OCI-LY7 (cell line): ENCODE results near the gene CDC42. TPM values are rescaled to one million over a fixed set of nuclear protein-coding genes. Genes with fewer than 3 reads are reported as not detected.
"Not testable (repeated sequence)": the region's sequence is repeated elsewhere in the genome, so short reads cannot be mapped to it uniquely, and the experiment has no call there.

Experiments used
- BruUV-seq: library from RNA; stranded (reverse); fragments of 400-500 nt; replicated peaks from 2 replicates; lab custom pipeline; 2021; lab: Mats Ljungman, UMichigan
- CTCF ChIA-PET: fragments of 300-600 bp; sonication (Branson Sonifier 250); formaldehyde crosslinking; loops from one replicate; lab custom pipeline; 2022; ENCODE audit warnings: antibody characterized with exemption; ENCODE audit not compliant: unreplicated experiment; lab: Charles Lee
- POLR2A ChIA-PET: fragments of 300-600 bp; sonication (Branson Sonifier 250); formaldehyde crosslinking; loops from one replicate; lab custom pipeline; 2022; ENCODE audit warnings: antibody characterized with exemption; lab: Charles Lee
- DNase-seq: peaks from one replicate; pipeline ENCODE4 v3.0.0-alpha.2; 2015; ENCODE audit warnings: low spot score
- H2AFZ ChIP-seq: fragments of 200-600 bp; sonication (generic), shearing (Covaris generic); 2 replicates; pipeline ENCODE4 v1.6.1; 2014; ENCODE audit warnings: mild to moderate bottlenecking, antibody characterized with exemption, low read length, moderate library complexity
- H3K27ac ChIP-seq: fragments of 200-600 bp; sonication (generic); 2 replicates; pipeline ENCODE4 v1.5.1; 2014; ENCODE audit warnings: mixed run types, low read depth, mild to moderate bottlenecking, moderate library complexity, low read length, inconsistent platforms; ENCODE audit not compliant: poor library complexity, severe bottlenecking
- H3K36me3 ChIP-seq: fragments of 200-600 bp; sonication (generic); 2 replicates; pipeline ENCODE4 v1.6.1; 2014; ENCODE audit warnings: mild to moderate bottlenecking, antibody characterized with exemption, low read length, moderate library complexity, mixed read lengths; ENCODE audit not compliant: insufficient read depth
- H3K4me1 ChIP-seq: fragments of 200-600 bp; sonication (generic); 2 replicates; pipeline ENCODE4 v1.5.1; 2014; ENCODE audit warnings: mild to moderate bottlenecking, low read length; ENCODE audit not compliant: insufficient read depth, poor library complexity, severe bottlenecking
- H3K4me2 ChIP-seq: fragments of 200-600 bp; sonication (generic); 2 replicates; pipeline ENCODE4 v1.6.1; 2014; ENCODE audit warnings: mild to moderate bottlenecking, low read length
- H3K4me3 ChIP-seq: fragments of 200-600 bp; sonication (generic); 2 replicates; pipeline ENCODE4 v1.5.1; 2014; ENCODE audit warnings: mild to moderate bottlenecking, low read depth, low read length; ENCODE audit not compliant: poor library complexity, severe bottlenecking
- H3K79me2 ChIP-seq: fragments of 200-600 bp; sonication (generic); 2 replicates; pipeline ENCODE4 v1.6.1; 2016; ENCODE audit warnings: low read depth, mild to moderate bottlenecking, low read length, moderate library complexity, mixed read lengths; ENCODE audit not compliant: insufficient read depth
- H3K9me2 ChIP-seq: fragments of 200-600 bp; sonication (generic); 2 replicates; pipeline ENCODE4 v1.6.1; 2016; ENCODE audit warnings: mild to moderate bottlenecking, low read length, mixed read lengths; ENCODE audit not compliant: insufficient read depth
- H3K9me3 ChIP-seq: fragments of 200-600 bp; sonication (generic); 2 replicates; pipeline ENCODE4 v1.6.1; 2014; ENCODE audit warnings: mild to moderate bottlenecking, mixed run types, low read length, mixed read lengths
- H4K20me1 ChIP-seq: fragments of 200-600 bp; sonication (generic); 2 replicates; pipeline ENCODE4 v1.6.1; 2014; ENCODE audit warnings: mild to moderate bottlenecking, antibody characterized with exemption, low read length, moderate library complexity, mixed read lengths; ENCODE audit not compliant: insufficient read depth
- EZH2phosphoT487 ChIP-seq: fragments of 200-600 bp; sonication (generic); IDR thresholded peaks from 2 replicates; pipeline ENCODE4 v1.6.1; 2018; ENCODE audit warnings: low read depth, borderline replicate concordance, mild to moderate bottlenecking, mixed run types, antibody characterized with exemption, low read length, moderate library complexity, mixed read lengths
- intact Hi-C: fragments of 100-400 bp; cut with micrococcal nuclease; formaldehyde crosslinking; loops from one replicate; pipeline ENCODE4 v1.10.0; 2022; ENCODE audit not compliant: unreplicated experiment
- total RNA-seq, 2 experiments: library from RNA; depleted of rRNA in 1 of 2; stranded (reverse); fragments of >200 nt in 1 of 2; shearing (Covaris generic) in 1 of 2; gene quantifications; 2 replicates each; pipeline ENCODE4 v1.2.3, GENCODE V29; 2014 to 2022
- TF ChIP-seq, protein P1 (sequence below): fragments of 200-600 bp; sonication (generic); conservative IDR thresholded peaks from 2 replicates; pipeline ENCODE4 v1.5.1; 2014; ENCODE audit warnings: mild to moderate bottlenecking, antibody characterized with exemption, low read length, moderate library complexity, mixed read lengths

The CDC42 gene
- total RNA-seq, 2 experiments from 2014 or later, result 109 to 157 TPM

DNA sequence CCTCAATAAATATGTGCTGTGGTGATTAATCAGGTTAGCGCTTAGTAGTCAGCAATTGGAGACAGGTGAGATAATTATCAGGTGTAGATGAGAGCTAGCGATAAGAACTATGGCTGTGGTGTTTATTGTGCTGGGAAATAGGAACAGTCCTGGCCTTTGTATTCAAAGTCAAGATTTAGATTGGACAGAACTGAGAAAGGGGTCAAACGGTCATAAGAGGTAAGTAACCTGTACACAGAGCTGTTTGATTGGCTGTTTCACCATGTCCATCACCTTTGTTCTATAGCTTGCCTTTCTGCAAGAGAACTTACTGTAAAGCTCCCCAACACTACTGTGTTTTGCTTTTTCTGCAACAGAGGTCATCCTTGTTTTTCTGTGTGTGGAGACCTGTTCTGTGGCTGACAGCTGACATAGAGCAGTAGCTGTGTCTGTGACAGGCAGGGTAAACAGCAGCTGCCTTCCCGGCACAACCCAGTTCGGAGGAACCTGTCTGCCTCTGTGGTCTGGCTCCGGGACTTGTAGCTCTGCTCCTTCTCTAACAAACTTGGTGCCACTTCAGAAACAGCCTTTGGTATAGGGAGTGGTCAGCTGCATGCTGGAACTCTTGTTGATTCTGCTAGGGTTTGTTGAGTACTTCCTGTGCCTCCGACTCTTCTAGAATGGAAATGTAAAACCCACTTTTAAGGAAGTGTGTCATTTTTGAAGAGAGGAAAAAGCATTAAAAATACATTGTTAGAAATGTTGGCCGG is 21.1 kb upstream of the CDC42 start:
- no peak overlapping the region for H3K4me3 ChIP-seq
- H3K9me3 ChIP-seq, result no peaks in the 10 kb centered on the region
- POLR2A ChIA-PET, result interaction anchor here (0.7 kb wide), 1 partner anchor 19 kb away, joined by 5 read pairs; no protein-coding TSS in a partner anchor
- H3K4me2 ChIP-seq, result no peak overlapping the region
- no peaks in the 10 kb centered on the region for H4K20me1 ChIP-seq
- peaks cover 5% of the 10 kb centered on the region; the same call in 1 of the 2 replicates for H3K36me3 ChIP-seq
- H3K27ac ChIP-seq, result no peak overlapping the region
- intact Hi-C loops, result no loop called here
- no peak for DNase-seq
- H3K9me2 ChIP-seq, result no peaks in the 10 kb centered on the region
- no peak for TF ChIP-seq EZH2phosphoT487
- TF ChIP-seq, protein P1, sequence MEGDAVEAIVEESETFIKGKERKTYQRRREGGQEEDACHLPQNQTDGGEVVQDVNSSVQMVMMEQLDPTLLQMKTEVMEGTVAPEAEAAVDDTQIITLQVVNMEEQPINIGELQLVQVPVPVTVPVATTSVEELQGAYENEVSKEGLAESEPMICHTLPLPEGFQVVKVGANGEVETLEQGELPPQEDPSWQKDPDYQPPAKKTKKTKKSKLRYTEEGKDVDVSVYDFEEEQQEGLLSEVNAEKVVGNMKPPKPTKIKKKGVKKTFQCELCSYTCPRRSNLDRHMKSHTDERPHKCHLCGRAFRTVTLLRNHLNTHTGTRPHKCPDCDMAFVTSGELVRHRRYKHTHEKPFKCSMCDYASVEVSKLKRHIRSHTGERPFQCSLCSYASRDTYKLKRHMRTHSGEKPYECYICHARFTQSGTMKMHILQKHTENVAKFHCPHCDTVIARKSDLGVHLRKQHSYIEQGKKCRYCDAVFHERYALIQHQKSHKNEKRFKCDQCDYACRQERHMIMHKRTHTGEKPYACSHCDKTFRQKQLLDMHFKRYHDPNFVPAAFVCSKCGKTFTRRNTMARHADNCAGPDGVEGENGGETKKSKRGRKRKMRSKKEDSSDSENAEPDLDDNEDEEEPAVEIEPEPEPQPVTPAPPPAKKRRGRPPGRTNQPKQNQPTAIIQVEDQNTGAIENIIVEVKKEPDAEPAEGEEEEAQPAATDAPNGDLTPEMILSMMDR, result no peak
- peaks cover 14% of the 10 kb centered on the region; the same call in 1 of the 2 replicates for H3K79me2 ChIP-seq
- no TSS peak for BruUV-seq
- peaks cover 4% of the 10 kb centered on the region for H3K4me1 ChIP-seq
- H2AFZ ChIP-seq, result no peak overlapping the region
- CTCF ChIA-PET, result interaction anchor here (0.8 kb wide), 1 partner anchor 12 kb away, joined by 3 read pairs; no protein-coding TSS in a partner anchor

DNA sequence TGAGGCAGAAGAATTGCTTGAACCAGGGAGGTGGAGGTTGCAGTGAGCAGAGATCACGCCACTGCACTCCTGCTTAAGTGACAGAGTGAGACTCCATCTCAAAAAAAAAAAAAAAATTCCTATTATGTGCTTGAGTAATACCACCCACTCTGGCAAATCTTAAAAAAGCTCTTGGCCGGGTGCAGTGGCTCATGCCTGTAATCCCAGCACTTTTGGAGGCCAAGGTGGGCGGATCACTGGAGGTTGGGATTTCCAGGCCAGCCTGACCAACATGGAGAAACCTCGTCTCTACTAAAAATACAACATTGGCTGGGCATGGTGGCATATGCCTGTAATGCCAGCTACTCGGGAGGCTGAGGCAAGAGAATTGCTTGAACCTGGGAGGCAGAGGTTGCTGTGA is 17.7 kb upstream of the CDC42 start:
- H3K36me3 ChIP-seq, BruUV-seq, CTCF ChIA-PET, H3K4me3 ChIP-seq, H3K9me3 ChIP-seq, H3K4me2 ChIP-seq, H3K9me2 ChIP-seq, H3K79me2 ChIP-seq, intact Hi-C loops, H3K27ac ChIP-seq, H4K20me1 ChIP-seq, DNase-seq, H2AFZ ChIP-seq: not testable (repeated sequence)
- POLR2A ChIA-PET, result interaction anchor here (0.6 to 1.6 kb wide), 4 partner anchors 10 to 1067 kb away, joined by 3 to 7 read pairs (median 4); no protein-coding TSS in a partner anchor
- peaks cover 22% of the 10 kb centered on the region for H3K4me1 ChIP-seq

DNA sequence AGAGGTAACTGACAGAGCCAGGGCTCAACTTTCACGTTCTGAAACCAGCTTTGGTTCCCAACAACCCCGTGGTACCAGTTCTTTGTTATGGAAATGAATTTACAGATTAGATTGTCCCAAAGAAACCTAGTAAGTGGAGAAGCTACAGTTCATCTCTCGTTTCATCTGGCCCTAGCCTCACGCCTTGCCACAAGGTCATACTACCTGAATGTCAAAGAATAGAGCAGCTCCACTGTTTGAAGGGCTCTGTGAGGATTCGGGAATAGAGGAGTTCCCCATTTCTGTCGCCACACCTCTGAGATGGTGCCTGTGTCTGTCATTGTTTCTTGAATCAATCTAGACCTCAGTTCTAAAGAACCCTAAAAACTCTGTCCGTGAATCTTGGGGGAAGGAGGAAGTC is 15.0 kb upstream of the CDC42 start:
- no peak for DNase-seq
- Histone ChIP-seq H2AFZ (peak overlapping the region; percentile 83), H3K4me2 (0 out of 2 replicates have a peak overlapping the region, but pooled peaks have one; percentile 1), H3K9me3 (no peaks in the 10 kb centered on the region), H3K4me1 (peaks cover 43% of the 10 kb centered on the region), H3K9me2 (no peaks in the 10 kb centered on the region), H3K36me3 (no peaks in the 10 kb centered on the region), H4K20me1 (no peaks in the 10 kb centered on the region), H3K27ac (no peak overlapping the region), H3K79me2 (no peaks in the 10 kb centered on the region), H3K4me3 (no peak overlapping the region)
- CTCF ChIA-PET, result interaction anchor here (1.4 kb wide), 1 partner anchor 10 kb away, joined by 3 read pairs; no protein-coding TSS in a partner anchor
- TF ChIP-seq, protein P1, result no peak
- no peak for TF ChIP-seq EZH2phosphoT487
- no TSS peak for BruUV-seq
- POLR2A ChIA-PET, result interaction anchor here (0.7 to 3.3 kb wide), 4 partner anchors 9 to 22 kb away, joined by 3 to 15 read pairs (median 4); no protein-coding TSS in a partner anchor
- intact Hi-C loops, result no loop called here
